SK-N-MC (cell line): ENCODE measurements around the gene CREBRF.

Experiments used
- EZH2 ChIP-seq: fragments of 200-600 bp; sonication (generic); IDR thresholded peaks from one replicate; pipeline ENCODE4 v1.6.1; 2017; ENCODE audit warnings: antibody characterized with exemption
- POLR2AphosphoS5 ChIP-seq: IDR thresholded peaks from 2 replicates; pipeline ENCODE4 v1.6.1; 2012; ENCODE audit warnings: mild to moderate bottlenecking, low read depth, low read length, borderline replicate concordance

DNA sequence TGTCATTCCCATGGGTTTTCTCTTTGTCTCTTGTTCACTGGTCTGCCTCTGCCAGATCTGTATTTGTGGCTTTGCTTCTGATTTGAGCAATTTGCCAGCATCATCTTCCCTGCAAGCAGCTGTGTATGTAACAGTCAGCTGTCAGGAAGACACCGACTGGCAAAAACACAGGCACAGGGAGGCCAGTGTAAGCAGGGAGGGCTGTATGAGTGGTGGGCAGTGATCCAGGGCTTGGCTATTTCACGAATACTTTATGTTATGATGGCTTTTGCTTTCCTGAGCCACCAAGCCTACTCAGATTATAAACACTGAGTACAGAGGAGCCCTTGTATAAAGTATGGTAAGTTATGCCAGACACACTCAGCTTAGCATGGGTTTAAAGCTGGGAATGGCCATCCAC, 99.8 kb downstream of the CREBRF start:
- TF ChIP-seq EZH2, result no peak
- no peak for TF ChIP-seq POLR2AphosphoS5
